HFF-Myc (cell line): ENCODE measurements around the gene MARVELD3.
"Not testable (repeated sequence)": the region's sequence is repeated elsewhere in the genome, so short reads cannot be mapped to it uniquely, and the experiment has no call there.

Experiments used
- DNase-seq: peaks from one replicate; pipeline ENCODE4 v3.0.0-alpha.2; 2011; ENCODE audit warnings: low read depth; ENCODE audit errors: extremely low read depth
- H3K4me3 ChIP-seq: replicated peaks from 2 replicates; pipeline ENCODE4 v1.5.1; 2011; ENCODE audit warnings: low read depth, mild to moderate bottlenecking, control low read depth, low read length
- CTCF ChIP-seq: IDR thresholded peaks from 2 replicates; pipeline ENCODE4 v1.5.1; 2012; ENCODE audit warnings: mild to moderate bottlenecking, low read depth, low read length, control low read depth; ENCODE audit errors: missing control alignments

Gene MARVELD3

GRCh38 chr16:71591917-71592316, 34.1 kb upstream of the MARVELD3 start:
- no peak for DNase-seq
- TF ChIP-seq CTCF, result no peak
- H3K4me3 ChIP-seq, result no peak overlapping the region

- DNase-seq, result no peak
- no peak for TF ChIP-seq CTCF
- no peak overlapping the region for H3K4me3 ChIP-seq
These were observed 32.7 kb upstream of the MARVELD3 start for GRCh38 chr16:71593048-71593999.

- no peak for TF ChIP-seq CTCF
- no peak for DNase-seq
- no peak overlapping the region for H3K4me3 ChIP-seq
These were observed 31.9 kb upstream of the MARVELD3 start for GRCh38 chr16:71594000-71594646.

GRCh38 chr16:71595340-71595826, 30.6 kb upstream of the MARVELD3 start:
- H3K4me3 ChIP-seq, DNase-seq: not testable (repeated sequence)

- DNase-seq, H3K4me3 ChIP-seq: not testable (repeated sequence)
These were observed 27.6 kb upstream of the MARVELD3 start for GRCh38 chr16:71598426-71598825.

GRCh38 chr16:71600822-71601221, 25.2 kb upstream of the MARVELD3 start:
- DNase-seq, result no peak
- no peak overlapping the region for H3K4me3 ChIP-seq
- TF ChIP-seq CTCF, result no peak

DNA sequence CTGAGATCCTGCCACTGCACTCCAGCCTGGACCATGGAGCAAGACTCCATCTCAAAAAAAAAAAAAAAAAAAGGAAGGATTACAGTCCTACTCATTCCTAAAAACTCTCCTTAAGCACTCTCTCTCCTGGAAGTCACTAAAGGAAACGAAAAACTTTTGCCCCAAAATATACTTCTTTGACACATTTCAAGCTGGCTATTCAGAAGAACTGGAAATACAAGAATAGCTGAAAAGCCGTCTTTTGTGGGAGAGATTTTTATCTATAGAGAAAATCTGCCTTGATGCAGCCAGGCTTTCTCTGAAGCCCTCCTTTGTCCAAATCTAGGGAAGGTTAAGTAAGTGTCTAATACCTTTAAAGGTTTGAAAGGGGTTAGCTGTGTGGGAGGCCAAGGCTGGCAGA, 16.9 kb upstream of the MARVELD3 start:
- H3K4me3 ChIP-seq, result no peak overlapping the region
- no peak for TF ChIP-seq CTCF
- DNase-seq, result no peak
